Caco-2 (cell line): ENCODE results near the gene CARNS1. TPM values are rescaled to one million over a fixed set of nuclear protein-coding genes. Genes with fewer than 3 reads are reported as not detected.

Source experiments
- BruUV-seq: library from RNA; stranded (reverse); fragments of 400-500 nt; replicated peaks from 2 replicates; lab custom pipeline; 2021; lab: Mats Ljungman, UMichigan
- CTCF ChIA-PET: fragments of 300-600 bp; sonication (Branson Sonifier 250); formaldehyde crosslinking; loops from one replicate; lab custom pipeline; 2022; ENCODE audit warnings: antibody characterized with exemption; lab: Charles Lee
- POLR2A ChIA-PET: fragments of 300-600 bp; sonication (Branson Sonifier 250); formaldehyde crosslinking; loops from one replicate; lab custom pipeline; 2022; ENCODE audit warnings: antibody characterized with exemption; lab: Charles Lee
- DNase-seq, 2 experiments: peaks; one replicate each; pipeline versions ENCODE4 v3.0.0 to v3.0.0-alpha.2; 2020 to 2022
- H3K27me3 ChIP-seq: replicated peaks from 2 replicates; pipeline ENCODE4 v1.6.0; 2011; ENCODE audit warnings: low read length; ENCODE audit not compliant: control insufficient read depth, insufficient read depth
- H3K36me3 ChIP-seq: 2 replicates; pipeline ENCODE4 v1.5.1; 2011; ENCODE audit warnings: low read length; ENCODE audit not compliant: control insufficient read depth, insufficient read depth
- H3K4me1 ChIP-seq: fragments of 250-450 bp; sonication (Bioruptor Pico); 2 replicates; pipeline ENCODE4 v1.5.1; 2020; ENCODE audit warnings: mild to moderate bottlenecking
- H3K4me3 ChIP-seq: 2 replicates; pipeline ENCODE4 v1.5.1; 2011; ENCODE audit warnings: low read depth, mild to moderate bottlenecking, control low read depth, low read length
- H3K9me3 ChIP-seq: fragments of 250-450 bp; sonication (Bioruptor Pico); 2 replicates; pipeline ENCODE4 v1.5.1; 2020; ENCODE audit warnings: mild to moderate bottlenecking, moderate library complexity
- H3K27ac Mint-ChIP-seq: one replicate; pipeline ENCODE4 v1.8.0; 2022; ENCODE audit warnings: mixed read lengths; ENCODE audit not compliant: unreplicated experiment
- H3K27me3 Mint-ChIP-seq: one replicate; pipeline ENCODE4 v1.8.0; 2022; ENCODE audit warnings: mixed read lengths; ENCODE audit not compliant: insufficient read depth, unreplicated experiment
- H3K36me3 Mint-ChIP-seq: one replicate; pipeline ENCODE4 v1.8.0; 2022; ENCODE audit warnings: mild to moderate bottlenecking, mixed read lengths; ENCODE audit not compliant: insufficient read depth, unreplicated experiment
- H3K4me1 Mint-ChIP-seq: one replicate; pipeline ENCODE4 v1.8.0; 2022; ENCODE audit warnings: low read depth, mixed read lengths; ENCODE audit not compliant: unreplicated experiment
- H3K4me3 Mint-ChIP-seq: one replicate; pipeline ENCODE4 v1.8.0; 2022; ENCODE audit warnings: mild to moderate bottlenecking, moderate library complexity, mixed read lengths; ENCODE audit not compliant: unreplicated experiment
- H3K9me3 Mint-ChIP-seq: one replicate; pipeline ENCODE4 v1.8.0; 2022; ENCODE audit warnings: mixed read lengths; ENCODE audit not compliant: unreplicated experiment
- CTCF ChIP-seq, 2 experiments: fragments of 200-600 bp in 1 of 2; IDR thresholded peaks; 1 replicate in 1 of 2; 2 replicates in 1 of 2; pipeline versions ENCODE4 v1.5.1 to v1.8.0; 2011 to 2022; ENCODE audit warnings: antibody characterized with exemption in 1 of 2, control low read depth in 1 of 2, inconsistent platforms in 1 of 2, low read depth in 1 of 2, low read length in 1 of 2, mild to moderate bottlenecking in 1 of 2, moderate library complexity in 1 of 2; ENCODE audit not compliant: insufficient read depth in 1 of 2, severe bottlenecking in 1 of 2, unreplicated experiment in 1 of 2
- intact Hi-C: fragments of 100-400 bp; cut with micrococcal nuclease; formaldehyde crosslinking; loops from one replicate; pipeline ENCODE4 v1.10.0; 2022; ENCODE audit not compliant: unreplicated experiment
- total RNA-seq: library from RNA; stranded (reverse); gene quantifications from 2 replicates; pipeline ENCODE4 v1.2.3, GENCODE V29; 2022

CARNS1 gene
- total RNA-seq, 1 experiment from 2014 or later: 0.09 TPM

- BruUV-seq: no TSS peak
- ChIA-PET POLR2A (interaction anchor here (1.1 kb wide), 1 partner anchor 15 kb away, joined by 8 read pairs; the partner anchor contains the start of gene PPP1CA), CTCF (no interaction called here)
- DNase-seq: no peak
- Mint-ChIP-seq H3K4me3 (peak overlapping the region; percentile 64), H3K27me3 (no peaks in the 10 kb centered on the region), H3K36me3 (peaks cover 22% of the 10 kb centered on the region), H3K4me1 (peaks cover 27% of the 10 kb centered on the region), H3K27ac (no peak overlapping the region), H3K9me3 (no peaks in the 10 kb centered on the region)
- no peaks in the 10 kb centered on the region for H3K9me3 ChIP-seq
- H3K4me3 ChIP-seq: no peak overlapping the region
- peaks cover 18% of the 10 kb centered on the region for H3K4me1 ChIP-seq
- TF ChIP-seq CTCF (IDR thresholded peaks at IDR 0.05; ENCODE audit: insufficient read depth in 1 of 2, low read depth in 1 of 2, low read length in 1 of 2, severe bottlenecking in 1 of 2, unreplicated experiment in 1 of 2): no peak
- no peaks in the 10 kb centered on the region for H3K27me3 ChIP-seq
- H3K36me3 ChIP-seq: no peaks in the 10 kb centered on the region
- intact Hi-C loops: no loop called here
Measured at GRCh38 chr11:67416416-67417335, 1.2 kb downstream of the CARNS1 start.

GRCh38 chr11:67417425-67417824 is 1.9 kb downstream of the CARNS1 start:
- H3K4me1 ChIP-seq: peaks cover 18% of the 10 kb centered on the region
- ChIA-PET POLR2A (interaction anchor here (1.1 kb wide), 2 partner anchors 15 to 16 kb away, joined by 4 to 8 read pairs; partner anchors contain the start of gene PPP1CA), CTCF (interaction anchor here (4.1 kb wide), 1 partner anchor 16 kb away, joined by 45 read pairs; the partner anchor contains the start of gene PPP1CA)
- no peak overlapping the region for H3K4me3 Mint-ChIP-seq
- peaks cover 22% of the 10 kb centered on the region for H3K36me3 Mint-ChIP-seq
- H3K4me3 ChIP-seq: no peak overlapping the region
- no peaks in the 10 kb centered on the region for H3K9me3 ChIP-seq
- no TSS peak for BruUV-seq
- no peak for DNase-seq
- peaks cover 28% of the 10 kb centered on the region for H3K4me1 Mint-ChIP-seq
- H3K27me3 ChIP-seq: no peaks in the 10 kb centered on the region
- no peak overlapping the region for H3K27ac Mint-ChIP-seq
- H3K36me3 ChIP-seq: no peaks in the 10 kb centered on the region
- no peaks in the 10 kb centered on the region for H3K9me3 Mint-ChIP-seq
- intact Hi-C loops: no loop called here
- TF ChIP-seq CTCF (IDR thresholded peaks at IDR 0.05; ENCODE audit: insufficient read depth in 1 of 2, low read depth in 1 of 2, low read length in 1 of 2, severe bottlenecking in 1 of 2, unreplicated experiment in 1 of 2): no peak
- no peaks in the 10 kb centered on the region for H3K27me3 Mint-ChIP-seq

GRCh38 chr11:67418476-67419281 is 3.2 kb downstream of the CARNS1 start:
- H3K27me3 ChIP-seq: no peaks in the 10 kb centered on the region
- BruUV-seq: no TSS peak
- ChIA-PET CTCF (interaction anchor here (1.4 to 4.1 kb wide), 2 partner anchors 11 to 17 kb away, joined by 3 to 45 read pairs; partner anchors contain the start of gene PPP1CA), POLR2A (interaction anchor here (0.6 to 1.1 kb wide), 3 partner anchors 17 to 25 kb away, joined by 3 to 5 read pairs (median 4); partner anchors contain the start of genes CORO1B and PPP1CA)
- Mint-ChIP-seq H3K27ac (no peak overlapping the region), H3K27me3 (no peaks in the 10 kb centered on the region), H3K36me3 (peaks cover 29% of the 10 kb centered on the region), H3K9me3 (no peaks in the 10 kb centered on the region), H3K4me1 (peaks cover 36% of the 10 kb centered on the region), H3K4me3 (peak overlapping the region; percentile 71)
- no peaks in the 10 kb centered on the region for H3K36me3 ChIP-seq
- H3K4me3 ChIP-seq: no peak overlapping the region
- no peaks in the 10 kb centered on the region for H3K9me3 ChIP-seq
- intact Hi-C loops: no loop called here
- TF ChIP-seq CTCF (IDR thresholded peaks at IDR 0.05; ENCODE audit: insufficient read depth in 1 of 2, low read depth in 1 of 2, low read length in 1 of 2, severe bottlenecking in 1 of 2, unreplicated experiment in 1 of 2): no peak
- DNase-seq: no peak
- H3K4me1 ChIP-seq: peaks cover 18% of the 10 kb centered on the region
